GM12865 (cell line): ENCODE results near the gene CACNA1C.

Source experiments
- DNase-seq: peaks from one replicate; pipeline ENCODE4 v3.0.0; 2010; ENCODE audit warnings: low read depth
- H3K4me3 ChIP-seq: 2 replicates; pipeline ENCODE4 v1.5.1; 2011; ENCODE audit warnings: mild to moderate bottlenecking, low read depth, low read length, control low read depth
- CTCF ChIP-seq: IDR thresholded peaks from 2 replicates; pipeline ENCODE4 v1.5.1; 2011; ENCODE audit warnings: low read length, control low read depth, low read depth, inconsistent platforms; ENCODE audit not compliant: insufficient read depth; ENCODE audit errors: missing control alignments

The CACNA1C gene

GRCh38 chr12:2693980-2694610 is 641.3 kb downstream of the CACNA1C start:
- H3K4me3 ChIP-seq, result no peak overlapping the region
- no peak for TF ChIP-seq CTCF
- DNase-seq, result no peak

GRCh38 chr12:2696136-2696535 is 643.3 kb downstream of the CACNA1C start:
- no peak overlapping the region for H3K4me3 ChIP-seq
- no peak for DNase-seq
- TF ChIP-seq CTCF, result no peak

DNA sequence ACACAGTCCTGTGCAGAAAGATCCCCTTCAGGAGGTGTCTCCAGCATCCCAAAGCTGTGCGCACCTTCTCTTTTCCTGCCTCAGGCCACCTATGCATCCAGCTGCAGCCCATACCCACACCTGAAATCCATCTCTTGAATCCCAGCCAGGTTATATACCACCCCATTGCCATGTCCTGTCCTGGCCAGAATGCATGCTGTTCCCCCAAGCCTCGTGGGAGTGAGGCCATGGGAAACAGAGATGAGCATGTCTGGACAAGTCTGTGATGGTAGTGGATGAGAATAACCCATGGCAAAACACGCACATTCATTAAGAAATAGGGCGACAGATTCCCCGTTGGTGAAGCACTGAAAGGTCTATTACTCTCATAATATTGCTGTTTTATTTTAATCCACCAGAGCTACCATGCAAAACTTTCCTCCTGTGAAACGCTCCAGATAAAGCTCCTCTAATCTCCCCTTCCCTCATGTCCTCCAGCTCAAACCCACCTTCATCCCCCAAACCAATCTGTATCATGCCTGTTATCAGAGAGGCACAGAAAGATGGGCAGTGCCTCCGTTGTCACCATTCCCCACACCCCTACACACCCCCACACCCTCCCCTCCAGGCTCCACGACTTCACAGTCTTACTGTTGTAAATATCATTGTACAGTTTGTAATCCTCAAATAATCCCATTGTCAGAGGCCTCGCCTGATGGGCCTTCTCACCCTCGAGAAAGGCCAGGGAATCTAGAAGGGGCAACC is 644.4 kb downstream of the CACNA1C start:
- no peak overlapping the region for H3K4me3 ChIP-seq
- TF ChIP-seq CTCF, result no peak
- DNase-seq, result no peak

GRCh38 chr12:2698566-2698965 is 645.8 kb downstream of the CACNA1C start:
- H3K4me3 ChIP-seq, result no peak overlapping the region
- DNase-seq, result no peak
- no peak for TF ChIP-seq CTCF

DNA sequence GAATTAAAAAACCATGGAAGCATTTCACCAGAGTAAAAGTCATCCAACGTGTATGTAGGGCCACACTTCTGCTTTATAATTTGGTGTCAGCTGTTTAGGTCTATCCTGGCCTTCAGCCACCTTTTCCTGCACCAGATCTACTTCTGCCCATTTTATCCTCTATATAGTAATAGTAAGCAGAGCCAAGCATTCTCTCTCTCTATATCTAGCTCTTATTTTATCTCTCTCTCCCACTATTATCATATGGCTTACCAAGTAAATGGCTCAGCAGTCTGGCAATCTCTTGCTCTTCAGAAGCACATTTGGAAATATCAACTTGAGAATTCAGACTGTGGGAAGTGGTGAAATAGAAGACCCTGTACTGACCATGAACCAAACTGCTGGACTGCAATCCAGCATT is 657.9 kb downstream of the CACNA1C start:
- H3K4me3 ChIP-seq, result no peak overlapping the region
- DNase-seq, result no peak
- no peak for TF ChIP-seq CTCF

GRCh38 chr12:2719392-2719791 is 666.6 kb downstream of the CACNA1C start:
- no peak for TF ChIP-seq CTCF
- no peak overlapping the region for H3K4me3 ChIP-seq
- no peak for DNase-seq

DNA sequence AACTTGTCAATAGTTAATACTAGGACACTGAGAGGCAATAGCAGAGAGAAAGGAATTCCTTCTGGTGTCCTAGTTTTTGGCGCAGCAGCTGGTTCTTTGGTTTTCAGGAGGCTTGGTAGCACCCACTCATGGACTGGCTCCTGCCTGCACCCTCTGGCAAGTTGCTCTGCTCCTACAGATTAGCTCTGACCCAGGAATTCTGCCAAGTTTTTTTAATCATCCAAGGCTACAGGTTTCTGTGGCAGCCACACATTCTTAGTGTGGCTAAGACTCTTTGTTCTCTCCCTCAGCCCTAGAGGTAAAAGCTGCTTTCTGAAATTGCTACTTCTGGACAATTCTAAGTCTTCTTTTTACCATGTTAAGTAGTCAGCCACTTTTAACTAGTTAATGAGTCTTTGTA is 670.0 kb downstream of the CACNA1C start:
- no peak overlapping the region for H3K4me3 ChIP-seq
- DNase-seq, result no peak

More for the DNA sequence above, 670.0 kb downstream of the CACNA1C start:
- no peak for TF ChIP-seq CTCF
